Subcutaneous abdominal adipose tissue (tissue), 5 donors: ENCODE data around the gene GSG1.
"Not testable (repeated sequence)": the region's sequence is repeated elsewhere in the genome, so short reads cannot be mapped to it uniquely, and the experiment has no call there.

Experiments used
- H3K27ac ChIP-seq: one replicate; pipeline ENCODE4 v1.7.0; 2013; ENCODE audit warnings: low read depth, mild to moderate bottlenecking, inconsistent platforms, low read length, moderate library complexity
- H3K27me3 ChIP-seq, 5 donors: one replicate each; pipeline ENCODE4 v1.7.0; 2013; ENCODE audit warnings: low read length in 5 of 5, inconsistent platforms in 1 of 5; ENCODE audit not compliant: control insufficient read depth in 5 of 5, insufficient read depth in 4 of 5
- H3K36me3 ChIP-seq, 5 donors: one replicate each; pipeline ENCODE4 v1.7.0; 2013; ENCODE audit warnings: low read length in 5 of 5; ENCODE audit not compliant: control insufficient read depth in 5 of 5, insufficient read depth in 5 of 5
- H3K4me1 ChIP-seq, 5 donors: one replicate each; pipeline ENCODE4 v1.7.0; 2013; ENCODE audit warnings: low read length in 5 of 5, mild to moderate bottlenecking in 3 of 5, moderate library complexity in 1 of 5; ENCODE audit not compliant: control insufficient read depth in 5 of 5, insufficient read depth in 5 of 5
- H3K4me3 ChIP-seq, 5 donors: one replicate each; pipeline ENCODE4 v1.7.0; 2013; ENCODE audit warnings: low read length in 5 of 5, low read depth in 1 of 5
- H3K9ac ChIP-seq, 5 donors: one replicate each; pipeline ENCODE4 v1.7.0; 2013; ENCODE audit warnings: low read length in 5 of 5, mild to moderate bottlenecking in 4 of 5, moderate library complexity in 3 of 5
- H3K9me3 ChIP-seq, 5 donors: one replicate each; pipeline ENCODE4 v1.7.0; 2013; ENCODE audit warnings: low read length in 5 of 5; ENCODE audit not compliant: control insufficient read depth in 5 of 5
- donor health status: healthy.
- donor health status: healthy.
- donor health status: healthy.
- donor health status: healthy.
- donor health status: healthy.

Gene GSG1

GRCh38 chr12:13071305-13072280 lies 31.9 kb downstream of the GSG1 start:
- H3K36me3 ChIP-seq: peaks cover 7 to 58% (median 36%) of the 10 kb centered on the region in 5 donors
- H3K9me3 ChIP-seq: no peaks in the 10 kb centered on the region
- H3K27ac ChIP-seq: no peak overlapping the region
- no peaks in the 10 kb centered on the region for H3K27me3 ChIP-seq
- no peak overlapping the region for H3K4me3 ChIP-seq
- H3K9ac ChIP-seq: no peak overlapping the region
- peaks cover 0 to 4% (median 0%) of the 10 kb centered on the region in 5 donors for H3K4me1 ChIP-seq

DNA sequence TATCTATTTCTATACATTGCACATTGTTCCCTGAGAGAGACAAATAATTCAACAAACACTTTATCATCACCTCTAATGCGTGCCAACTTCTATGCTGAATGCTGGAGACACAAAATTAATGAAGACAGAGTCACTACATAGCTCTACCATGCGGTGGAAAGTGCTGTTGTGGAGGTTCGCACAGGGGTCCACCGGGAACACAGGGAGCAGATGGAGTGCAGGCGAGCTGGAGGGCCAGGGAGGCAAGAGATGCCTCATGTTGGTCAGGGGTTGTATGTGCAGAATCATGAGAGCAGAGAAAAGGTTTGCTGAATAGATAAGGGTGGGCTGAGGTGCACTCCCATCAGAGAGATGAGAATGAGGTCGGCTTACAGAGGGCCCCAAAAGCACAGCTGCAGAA lies 34.1 kb downstream of the GSG1 start:
- H3K9me3 ChIP-seq: no peaks in the 10 kb centered on the region
- no peak overlapping the region for H3K27ac ChIP-seq
- H3K27me3 ChIP-seq: no peaks in the 10 kb centered on the region
- peaks cover 4 to 46% (median 34%) of the 10 kb centered on the region in 5 donors for H3K36me3 ChIP-seq
- H3K9ac ChIP-seq: no peak overlapping the region
- H3K4me1 ChIP-seq: no peaks in the 10 kb centered on the region
- no peak overlapping the region for H3K4me3 ChIP-seq

- Histone ChIP-seq H3K4me1 (no peaks in the 10 kb centered on the region), H3K9ac (no peak overlapping the region), H3K27me3 (no peaks in the 10 kb centered on the region), H3K36me3 (peaks cover 4 to 50% (median 34%) of the 10 kb centered on the region in 5 donors), H3K4me3 (no peak overlapping the region), H3K9me3 (no peaks in the 10 kb centered on the region), H3K27ac (no peak overlapping the region)
Observed at GRCh38 chr12:13067322-13067721, 36.1 kb downstream of the GSG1 start.

DNA sequence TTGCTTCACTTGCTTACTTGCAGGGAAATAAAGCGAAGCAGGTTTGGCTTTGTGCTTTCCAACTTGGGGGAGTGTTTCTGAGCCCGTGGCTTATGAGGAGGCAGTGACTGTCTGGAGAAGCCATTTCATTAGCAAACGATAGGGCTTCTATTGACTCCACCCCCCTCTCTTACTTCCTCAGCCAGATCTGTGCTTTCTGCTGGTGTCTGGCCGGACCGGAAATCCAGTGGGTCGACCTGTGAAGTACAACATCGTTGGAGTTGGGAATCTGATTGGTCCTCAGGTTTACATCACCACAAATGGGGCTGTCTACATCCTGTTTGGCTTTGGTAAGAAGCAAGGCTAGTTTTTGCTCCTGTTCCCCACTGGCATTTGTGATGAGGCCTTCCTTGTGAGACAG lies 37.0 kb downstream of the GSG1 start:
- Histone ChIP-seq H3K4me1 (no peaks in the 10 kb centered on the region), H3K36me3 (peaks cover 4 to 47% (median 34%) of the 10 kb centered on the region in 5 donors), H3K27me3 (no peaks in the 10 kb centered on the region), H3K9ac (no peak overlapping the region), H3K4me3 (no peak overlapping the region), H3K27ac (no peak overlapping the region), H3K9me3 (no peaks in the 10 kb centered on the region)

GRCh38 chr12:13066014-13066413 lies 37.5 kb downstream of the GSG1 start:
- Histone ChIP-seq H3K9ac (no peak overlapping the region), H3K36me3 (peaks cover 4 to 47% (median 32%) of the 10 kb centered on the region in 5 donors), H3K9me3 (no peaks in the 10 kb centered on the region), H3K4me3 (no peak overlapping the region), H3K27me3 (no peaks in the 10 kb centered on the region), H3K4me1 (no peaks in the 10 kb centered on the region), H3K27ac (no peak overlapping the region)

- H3K4me1 ChIP-seq: no peaks in the 10 kb centered on the region
- no peaks in the 10 kb centered on the region for H3K27me3 ChIP-seq
- H3K9me3 ChIP-seq: no peaks in the 10 kb centered on the region
- no peak overlapping the region for H3K4me3 ChIP-seq
- H3K9ac ChIP-seq: no peak overlapping the region
- peaks cover 4 to 43% (median 28%) of the 10 kb centered on the region in 5 donors for H3K36me3 ChIP-seq
- H3K27ac ChIP-seq: no peak overlapping the region
Observed at GRCh38 chr12:13062669-13063068, 40.8 kb downstream of the GSG1 start.

- Histone ChIP-seq H3K27ac (no peak overlapping the region), H3K9me3 (no peaks in the 10 kb centered on the region), H3K4me1 (no peaks in the 10 kb centered on the region), H3K27me3 (no peaks in the 10 kb centered on the region), H3K9ac (no peak overlapping the region), H3K36me3 (peaks cover 0 to 33% (median 21%) of the 10 kb centered on the region in 5 donors), H3K4me3 (no peak overlapping the region)
Observed at GRCh38 chr12:13061377-13061776, 42.1 kb downstream of the GSG1 start.

DNA sequence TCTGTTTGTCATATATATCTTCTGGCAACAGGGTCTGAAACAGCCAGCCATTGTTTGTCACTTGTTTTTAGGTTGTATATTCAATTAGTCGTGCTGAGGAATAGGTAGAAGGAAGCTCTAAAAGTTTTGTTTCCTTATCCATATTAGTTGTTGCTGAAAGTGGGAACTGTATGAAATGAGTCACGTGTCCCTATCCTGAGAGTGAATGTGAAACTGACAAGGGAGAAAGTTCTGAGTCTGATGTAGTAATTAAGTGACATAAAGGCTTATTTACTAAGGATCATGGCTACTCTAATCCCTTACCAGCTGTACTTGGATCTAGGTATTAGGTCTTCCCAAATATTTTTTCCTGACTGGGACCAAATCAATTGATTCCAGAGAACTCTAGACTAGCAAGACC lies 42.9 kb downstream of the GSG1 start:
- Histone ChIP-seq H3K27me3 (no peaks in the 10 kb centered on the region), H3K9me3 (no peaks in the 10 kb centered on the region), H3K9ac (no peak overlapping the region), H3K4me3 (no peak overlapping the region), H3K36me3 (peaks cover 0 to 33% (median 22%) of the 10 kb centered on the region in 5 donors), H3K4me1 (no peaks in the 10 kb centered on the region), H3K27ac (no peak overlapping the region)

DNA sequence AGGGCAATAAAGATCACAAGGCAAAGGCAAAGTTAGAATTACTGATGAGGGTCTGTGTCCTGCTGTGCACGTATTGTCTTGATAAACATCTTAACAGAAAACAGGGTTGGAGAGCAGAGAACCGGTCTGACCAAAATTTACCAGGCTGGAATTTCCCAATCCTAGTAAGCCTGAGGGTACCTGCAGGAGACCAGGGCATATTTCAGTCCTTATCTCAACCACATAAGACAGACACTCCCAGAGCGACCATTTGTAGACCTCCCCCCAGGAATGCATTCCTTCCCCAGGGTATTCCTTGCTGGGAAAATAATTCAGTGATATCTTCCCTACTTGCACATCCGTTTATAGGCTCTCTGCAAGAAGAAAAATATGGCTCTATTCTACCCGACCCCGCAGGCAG lies 49.9 kb downstream of the GSG1 start:
- not testable (repeated sequence) for H3K9ac ChIP-seq, H3K4me3 ChIP-seq, H3K27me3 ChIP-seq, H3K27ac ChIP-seq, H3K36me3 ChIP-seq, H3K9me3 ChIP-seq
- peaks cover 0 to 22% (median 3%) of the 10 kb centered on the region in 5 donors for H3K4me1 ChIP-seq

- Histone ChIP-seq H3K27me3 (no peaks in the 10 kb centered on the region), H3K9ac (no peak overlapping the region), H3K36me3 (peaks cover 0 to 4% (median 0%) of the 10 kb centered on the region in 5 donors), H3K27ac (no peak overlapping the region), H3K4me3 (no peak overlapping the region), H3K4me1 (peaks cover 0 to 22% (median 3%) of the 10 kb centered on the region in 5 donors), H3K9me3 (no peaks in the 10 kb centered on the region)
Observed at GRCh38 chr12:13052421-13052820, 51.0 kb downstream of the GSG1 start.
